Neural cell (in vitro differentiated cells): ENCODE data around the gene MAN2B2. TPM values are rescaled to one million over a fixed set of nuclear protein-coding genes. Genes with fewer than 3 reads are reported as not detected.

Experiments used
- H2AFZ ChIP-seq: fragments of 200-600, 300-800 bp; sonication (generic), shearing (Covaris generic); 2 replicates; pipeline ENCODE4 v1.6.0; 2014; ENCODE audit warnings: low read depth, mild to moderate bottlenecking, antibody characterized with exemption, low read length, moderate library complexity
- H3F3A ChIP-seq: fragments of 200-600 bp; shearing (Covaris generic); 2 replicates; pipeline ENCODE4 v1.6.1; 2016; ENCODE audit warnings: mild to moderate bottlenecking, moderate library complexity, mixed read lengths, antibody characterized with exemption, low read length; ENCODE audit not compliant: insufficient read depth, poor library complexity, severe bottlenecking
- H3K27ac ChIP-seq: fragments of 200-600, 300-800 bp; sonication (generic), shearing (Covaris generic); 2 replicates; pipeline ENCODE4 v1.5.1; 2014; ENCODE audit warnings: mild to moderate bottlenecking, low read length, moderate library complexity
- H3K27me3 ChIP-seq: fragments of 300-800, 200-600 bp; sonication (generic), shearing (Covaris generic); 2 replicates; pipeline ENCODE4 v1.6.0; 2014; ENCODE audit warnings: mild to moderate bottlenecking, low read depth, low read length, moderate library complexity; ENCODE audit not compliant: insufficient read depth
- H3K36me3 ChIP-seq: fragments of 300-800, 200-600 bp; sonication (generic), shearing (Covaris generic); 2 replicates; pipeline ENCODE4 v1.5.1; 2014; ENCODE audit warnings: mild to moderate bottlenecking, antibody characterized with exemption, low read length, moderate library complexity; ENCODE audit not compliant: insufficient read depth
- H3K4me2 ChIP-seq: fragments of 300-800, 200-600 bp; sonication (generic), shearing (Covaris generic); 2 replicates; pipeline ENCODE4 v1.6.0; 2014; ENCODE audit warnings: mild to moderate bottlenecking, low read length
- H3K4me3 ChIP-seq: fragments of 300-800, 200-600 bp; sonication (generic), shearing (Covaris generic); 2 replicates; pipeline ENCODE4 v1.5.1; 2014; ENCODE audit warnings: mild to moderate bottlenecking, low read length, moderate library complexity
- H3K79me2 ChIP-seq: fragments of 200-600 bp; shearing (Covaris generic); replicated peaks from 2 replicates; pipeline ENCODE4 v1.6.0; 2014; ENCODE audit warnings: mild to moderate bottlenecking, low read length, moderate library complexity; ENCODE audit not compliant: insufficient read depth
- H3K9ac ChIP-seq: fragments of 300-800, 200-600 bp; sonication (generic), shearing (Covaris generic); 2 replicates; pipeline ENCODE4 v1.6.1; 2016; ENCODE audit warnings: mild to moderate bottlenecking, low read length, mixed read lengths
- H3K9me2 ChIP-seq: fragments of 200-600 bp; shearing (Covaris generic); 2 replicates; pipeline ENCODE4 v1.6.1; 2016; ENCODE audit warnings: mild to moderate bottlenecking, low read length, mixed read lengths; ENCODE audit not compliant: insufficient read depth
- H3K9me3 ChIP-seq: fragments of 200-600, 300-800 bp; sonication (generic), shearing (Covaris generic); 2 replicates; pipeline ENCODE4 v1.6.1; 2016; ENCODE audit warnings: mild to moderate bottlenecking, mixed run types, low read length, moderate library complexity, mixed read lengths
- H4K20me1 ChIP-seq: fragments of 200-600 bp; shearing (Covaris generic); 2 replicates; pipeline ENCODE4 v1.6.1; 2016; ENCODE audit warnings: mild to moderate bottlenecking, mixed run types; ENCODE audit not compliant: insufficient read depth
- CTCF ChIP-seq: fragments of 450-650 bp; IDR thresholded peaks from 2 replicates; pipeline ENCODE4 v1.5.1; 2014; ENCODE audit warnings: antibody characterized with exemption, mild to moderate bottlenecking, moderate library complexity; ENCODE audit not compliant: poor library complexity, severe bottlenecking
- EP300 ChIP-seq: fragments of 450-650 bp; conservative IDR thresholded peaks from 2 replicates; pipeline ENCODE4 v1.6.1; 2014; ENCODE audit warnings: antibody characterized with exemption, mild to moderate bottlenecking, moderate library complexity; ENCODE audit not compliant: poor library complexity, severe bottlenecking
- EZH2 ChIP-seq: fragments of 200-600, 300-800 bp; shearing (Covaris generic), sonication (generic); IDR thresholded peaks from 2 replicates; pipeline ENCODE4 v1.6.1; 2014; ENCODE audit warnings: antibody characterized with exemption, low read length, borderline replicate concordance, mild to moderate bottlenecking; ENCODE audit not compliant: insufficient read depth, poor library complexity, severe bottlenecking
- MXI1 ChIP-seq: fragments of 450-650 bp; conservative IDR thresholded peaks from 2 replicates; pipeline ENCODE4 v1.6.1; 2014; ENCODE audit warnings: antibody characterized with exemption, mild to moderate bottlenecking; ENCODE audit not compliant: poor library complexity, severe bottlenecking
- POLR2AphosphoS5 ChIP-seq: IDR thresholded peaks from 2 replicates; pipeline ENCODE4 v1.6.1; 2012
- RAD21 ChIP-seq: fragments of 450-650 bp; conservative IDR thresholded peaks from 2 replicates; pipeline ENCODE4 v1.6.1; 2014; ENCODE audit warnings: antibody characterized with exemption, mild to moderate bottlenecking, moderate library complexity
- REST ChIP-seq: IDR thresholded peaks from 2 replicates; pipeline ENCODE4 v1.6.1; 2012; ENCODE audit warnings: borderline replicate concordance
- SMC3 ChIP-seq: fragments of 450-650 bp; conservative IDR thresholded peaks from 2 replicates; pipeline ENCODE4 v1.6.1; 2014; ENCODE audit warnings: antibody characterized with exemption, mild to moderate bottlenecking, moderate library complexity; ENCODE audit not compliant: poor library complexity
- TAF1 ChIP-seq: IDR thresholded peaks from 2 replicates; pipeline ENCODE4 v1.6.1; 2012; ENCODE audit warnings: low read depth
- polyA plus RNA-seq: library from polyadenylated mRNA; depleted of rRNA; stranded (reverse); fragments of >200 nt; gene quantifications from 2 replicates; pipeline ENCODE4 v1.2.3, GENCODE V29; 2014

The MAN2B2 gene
- polyA plus RNA-seq, 1 donor from 2014 or later, result 7.5 TPM

- no peaks in the 10 kb centered on the region for H3K79me2 ChIP-seq
- no peaks in the 10 kb centered on the region for H3K9me2 ChIP-seq
- no peak for TF ChIP-seq CTCF
- TF ChIP-seq RAD21, result no peak
- TF ChIP-seq MXI1, result no peak
- TF ChIP-seq EP300, result no peak
- TF ChIP-seq EZH2, result no peak
- TF ChIP-seq POLR2AphosphoS5, result no peak
- no peak for TF ChIP-seq TAF1
- no peak for TF ChIP-seq REST
- TF ChIP-seq SMC3, result no peak
- no peaks in the 10 kb centered on the region for H4K20me1 ChIP-seq
- H3K9me3 ChIP-seq, result no peaks in the 10 kb centered on the region
- H3K9ac ChIP-seq, result peak overlapping the region; percentile 5
- H3K4me3 ChIP-seq, result no peak overlapping the region
- H3K36me3 ChIP-seq, result no peaks in the 10 kb centered on the region
- no peaks in the 10 kb centered on the region for H3F3A ChIP-seq
- H3K27ac ChIP-seq, result no peak overlapping the region
- peaks cover 89% of the 10 kb centered on the region for H3K27me3 ChIP-seq
- H2AFZ ChIP-seq, result no peak overlapping the region
- no peak overlapping the region for H3K4me2 ChIP-seq
These were observed 13.2 kb upstream of the MAN2B2 start for GRCh38 chr4:6561706-6562371.

- H3K9ac ChIP-seq, result no peak overlapping the region
- no peaks in the 10 kb centered on the region for H4K20me1 ChIP-seq
- H3K79me2 ChIP-seq, result no peaks in the 10 kb centered on the region
- H3K4me2 ChIP-seq, result no peak overlapping the region
- TF ChIP-seq CTCF (no peak), TAF1 (no peak), EZH2 (peak; percentile 73), EP300 (no peak)
- H3K9me3 ChIP-seq, result no peaks in the 10 kb centered on the region
- no peak overlapping the region for H2AFZ ChIP-seq
- no peaks in the 10 kb centered on the region for H3K9me2 ChIP-seq
- H3K36me3 ChIP-seq, result no peaks in the 10 kb centered on the region
- no peaks in the 10 kb centered on the region for H3F3A ChIP-seq
- peak overlapping the region; percentile 57 for H3K4me3 ChIP-seq
- H3K27me3 ChIP-seq, result peaks cover 76% of the 10 kb centered on the region
- H3K27ac ChIP-seq, result no peak overlapping the region
These were observed 11.8 kb upstream of the MAN2B2 start for GRCh38 chr4:6562931-6563901.
